Uterus (tissue), 4 donors: ENCODE data around the gene PLEKHG4B. TPM values are rescaled to one million over a fixed set of nuclear protein-coding genes. Genes with fewer than 3 reads are reported as not detected.

Source experiments
- DNase-seq, 2 donors: peaks; one replicate each; pipeline ENCODE4 v3.0.0-alpha.2; 2019 to 2020
- H3K27ac ChIP-seq, 2 donors: fragments of 200-600 bp; sonication (generic); 1 replicate in 1 of 2; 2 replicates in 1 of 2; pipeline ENCODE4 v1.5.1; 2016 to 2018
- H3K27me3 ChIP-seq, 2 donors: fragments of 200-600 bp; sonication (generic); one replicate each; pipeline ENCODE4 v1.5.1; 2018 to 2019; ENCODE audit warnings: control low read depth in 1 of 2
- H3K36me3 ChIP-seq, 2 donors: fragments of 200-600 bp; sonication (generic); one replicate each; pipeline ENCODE4 v1.5.1; 2019; ENCODE audit warnings: control low read depth in 1 of 2
- H3K4me1 ChIP-seq, 2 donors: fragments of 200-600 bp; sonication (generic); one replicate each; pipeline ENCODE4 v1.5.1; 2018 to 2019; ENCODE audit warnings: control low read depth in 1 of 2
- H3K4me3 ChIP-seq, 2 donors: fragments of 200-600 bp; sonication (generic); 1 replicate in 1 of 2; 2 replicates in 1 of 2; pipeline ENCODE4 v1.5.1; 2018 to 2019; ENCODE audit warnings: mild to moderate bottlenecking in 1 of 2
- H3K9me3 ChIP-seq, 2 donors: fragments of 200-600 bp; sonication (generic); one replicate each; pipeline ENCODE4 v1.5.1; 2019; ENCODE audit warnings: control low read depth in 1 of 2
- CTCF ChIP-seq, 4 experiments: fragments of 200-600 bp in 2 of 4; fragments of 450-650 bp in 2 of 4; sonication (generic) in 2 of 4; IDR thresholded peaks; one replicate each; pipeline ENCODE4 v1.5.1; 2016 to 2019; ENCODE audit warnings: antibody characterized with exemption in 4 of 4, mild to moderate bottlenecking in 2 of 4, moderate library complexity in 1 of 4
- POLR2A ChIP-seq, 2 donors: fragments of 450-650 bp; IDR thresholded peaks; one replicate each; pipeline ENCODE4 v1.6.1; 2016; ENCODE audit warnings: antibody characterized with exemption in 2 of 2, mild to moderate bottlenecking in 1 of 2, moderate library complexity in 1 of 2
- intact Hi-C: fragments of 100-400 bp; cut with DNase I; formaldehyde crosslinking; loops from one replicate; pipeline ENCODE4 v1.15.1; 2023; ENCODE audit warnings: low total_unique reads
- total RNA-seq, 4 donors: library from RNA; depleted of rRNA in 3 of 4; stranded (reverse); fragments of >200 nt in 3 of 4; gene quantifications; one replicate each; pipeline versions ENCODE4 v1.1.0 to v1.2.4, GENCODE V29; 2014 to 2023
- donor health status: DM: yes; HTN: yes; CAD: no.

The PLEKHG4B gene
- total RNA-seq, 4 donors from 2014 or later: under 0.01 to 8.3 (median 0.37) TPM; not detected in 1

GRCh38 chr5:79821-80220, 12.1 kb upstream of the PLEKHG4B start:
- intact Hi-C loops: no loop called here
- no peak for DNase-seq
- no peaks in the 10 kb centered on the region for H3K4me1 ChIP-seq
- H3K27me3 ChIP-seq: no peaks in the 10 kb centered on the region
- no peaks in the 10 kb centered on the region for H3K36me3 ChIP-seq
- H3K4me3 ChIP-seq: no peak overlapping the region
- no peak for TF ChIP-seq POLR2A (IDR thresholded peaks at IDR 0.05)
- TF ChIP-seq CTCF (IDR thresholded peaks at IDR 0.05): no peak
- H3K9me3 ChIP-seq: no peaks in the 10 kb centered on the region
- H3K27ac ChIP-seq: no peak overlapping the region

GRCh38 chr5:81391-82021, 10.5 kb upstream of the PLEKHG4B start:
- no peaks in the 10 kb centered on the region for H3K27me3 ChIP-seq
- intact Hi-C loops: no loop called here
- DNase-seq: no peak

GRCh38 chr5:82097-82496, 9.9 kb upstream of the PLEKHG4B start:
- H3K9me3 ChIP-seq: no peaks in the 10 kb centered on the region
- intact Hi-C loops: no loop called here
- DNase-seq: no peak

More at GRCh38 chr5:81391-82021, 10.5 kb upstream of the PLEKHG4B start:
- Histone ChIP-seq H3K27ac (no peak overlapping the region), H3K9me3 (no peaks in the 10 kb centered on the region), H3K4me3 (no peak overlapping the region), H3K4me1 (no peaks in the 10 kb centered on the region), H3K36me3 (no peaks in the 10 kb centered on the region)
- TF ChIP-seq CTCF (IDR thresholded peaks at IDR 0.05) (no peak), POLR2A (IDR thresholded peaks at IDR 0.05) (no peak)

GRCh38 chr5:82570-82969, 9.4 kb upstream of the PLEKHG4B start:
- H3K27ac ChIP-seq: no peak overlapping the region
- no peaks in the 10 kb centered on the region for H3K27me3 ChIP-seq
- no peak overlapping the region for H3K4me3 ChIP-seq
- TF ChIP-seq POLR2A (IDR thresholded peaks at IDR 0.05) (no peak), CTCF (IDR thresholded peaks at IDR 0.05) (no peak)
- H3K36me3 ChIP-seq: no peaks in the 10 kb centered on the region
- no peaks in the 10 kb centered on the region for H3K4me1 ChIP-seq
- H3K9me3 ChIP-seq: no peaks in the 10 kb centered on the region
- intact Hi-C loops: no loop called here
- DNase-seq: no peak

More at GRCh38 chr5:82097-82496, 9.9 kb upstream of the PLEKHG4B start:
- H3K27me3 ChIP-seq: no peaks in the 10 kb centered on the region
- H3K27ac ChIP-seq: no peak overlapping the region
- no peaks in the 10 kb centered on the region for H3K36me3 ChIP-seq
- no peak overlapping the region for H3K4me3 ChIP-seq
- no peak for TF ChIP-seq POLR2A (IDR thresholded peaks at IDR 0.05)
- no peak for TF ChIP-seq CTCF (IDR thresholded peaks at IDR 0.05)
- no peaks in the 10 kb centered on the region for H3K4me1 ChIP-seq

- Histone ChIP-seq H3K4me3 (no peak overlapping the region), H3K27ac (no peak overlapping the region), H3K4me1 (no peaks in the 10 kb centered on the region), H3K36me3 (no peaks in the 10 kb centered on the region), H3K9me3 (no peaks in the 10 kb centered on the region), H3K27me3 (no peaks in the 10 kb centered on the region)
- DNase-seq: no peak
- intact Hi-C loops: no loop called here
- TF ChIP-seq CTCF (IDR thresholded peaks at IDR 0.05) (no peak), POLR2A (IDR thresholded peaks at IDR 0.05) (no peak)
Measured at GRCh38 chr5:83029-83428, 8.9 kb upstream of the PLEKHG4B start.
